Peyer's patch (tissue), 4 donors: ENCODE measurements around the gene TRIM61. TPM values are rescaled to one million over a fixed set of nuclear protein-coding genes. Genes with fewer than 3 reads are reported as not detected.
"Not testable (repeated sequence)": the region's sequence is repeated elsewhere in the genome, so short reads cannot be mapped to it uniquely, and the experiment has no call there.

Experiments
- DNase-seq, 3 donors: peaks; one replicate each; pipeline ENCODE4 v3.0.0-alpha.2; 2017 to 2019
- H3K27ac ChIP-seq, 4 donors: fragments of 200-600 bp; sonication (generic); one replicate each; pipeline ENCODE4 v1.5.1; 2016 to 2019
- H3K27me3 ChIP-seq, 2 donors: fragments of 200-600 bp; sonication (generic); one replicate each; pipeline ENCODE4 v1.5.1; 2019
- H3K36me3 ChIP-seq, 3 donors: fragments of 200-600 bp; sonication (generic); one replicate each; pipeline ENCODE4 v1.5.1; 2016 to 2019
- H3K4me1 ChIP-seq, 4 donors: fragments of 200-600 bp; sonication (generic); one replicate each; pipeline ENCODE4 v1.5.1; 2016 to 2019
- H3K4me3 ChIP-seq, 4 donors: fragments of 200-600 bp; sonication (generic); 1 replicate in 3 of 4; 2 replicates in 1 of 4; pipeline ENCODE4 v1.5.1; 2016 to 2019; ENCODE audit warnings: mild to moderate bottlenecking in 1 of 4
- H3K9me3 ChIP-seq, 4 donors: fragments of 200-600 bp; sonication (generic); one replicate each; pipeline ENCODE4 v1.5.1; 2016 to 2019; ENCODE audit warnings: mild to moderate bottlenecking in 1 of 4
- POLR2A ChIP-seq, 2 donors: fragments of 450-650 bp; IDR thresholded peaks; one replicate each; pipeline ENCODE4 v1.5.1; 2017; ENCODE audit warnings: antibody characterized with exemption in 2 of 2, mild to moderate bottlenecking in 2 of 2, moderate library complexity in 2 of 2
- total RNA-seq, 4 donors: library from RNA; depleted of rRNA; stranded (reverse); fragments of >200 nt; gene quantifications; one replicate each; pipeline ENCODE4 v1.1.0, GENCODE V29; 2016
- TF ChIP-seq, protein P1 (sequence below), 6 experiments: fragments of 450-650 bp in 4 of 6; fragments of 200-600 bp in 2 of 6; sonication (generic) in 1 of 6; IDR thresholded peaks; one replicate each; pipeline ENCODE4 v1.5.1; 2017 to 2019; ENCODE audit warnings: antibody characterized with exemption in 6 of 6, mild to moderate bottlenecking in 3 of 6, moderate library complexity in 1 of 6

TRIM61 gene
- total RNA-seq, 4 donors from 2014 or later = 0.53 to 1.7 TPM; not detected in 2

DNA sequence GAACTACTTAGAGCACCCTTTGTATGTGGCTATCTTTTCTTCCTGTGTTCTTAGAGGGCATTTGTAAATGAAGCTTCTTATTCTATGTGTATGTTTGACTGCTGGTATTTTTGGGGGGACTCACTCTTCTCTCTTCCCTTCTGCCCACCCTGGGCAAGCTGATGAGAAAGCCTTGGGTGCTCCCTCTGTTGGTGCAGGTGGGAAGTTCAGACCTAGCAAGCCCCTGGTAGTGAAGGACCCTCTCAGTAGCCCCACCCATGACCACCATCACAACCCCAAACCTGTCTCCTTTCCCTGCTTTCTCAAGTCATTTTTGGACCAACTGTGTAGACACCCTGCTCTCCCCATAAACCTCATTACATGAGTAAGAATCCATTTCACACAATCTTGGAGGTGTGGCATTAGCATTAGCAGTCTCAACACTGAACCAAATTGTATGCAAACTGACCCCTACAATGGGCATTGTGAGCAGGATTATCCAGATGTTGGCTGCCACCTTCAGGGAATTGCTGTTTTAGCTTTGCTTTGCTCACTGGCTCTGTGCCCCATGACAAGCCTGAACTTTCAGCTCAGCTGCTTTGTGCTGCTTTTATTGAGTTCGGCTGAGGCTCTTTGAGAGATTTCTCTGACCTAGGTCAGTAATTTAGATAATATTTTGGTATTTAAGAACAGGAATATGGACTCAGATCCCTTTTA lies 27.9 kb downstream of the TRIM61 start:
- Histone ChIP-seq H3K36me3 (no peaks in the 10 kb centered on the region), H3K27ac (no peak overlapping the region), H3K9me3 (no peaks in the 10 kb centered on the region), H3K4me1 (no peaks in the 10 kb centered on the region), H3K4me3 (no peak overlapping the region), H3K27me3 (no peaks in the 10 kb centered on the region)
- no peak for TF ChIP-seq POLR2A (IDR thresholded peaks at IDR 0.05)
- TF ChIP-seq, protein P1, sequence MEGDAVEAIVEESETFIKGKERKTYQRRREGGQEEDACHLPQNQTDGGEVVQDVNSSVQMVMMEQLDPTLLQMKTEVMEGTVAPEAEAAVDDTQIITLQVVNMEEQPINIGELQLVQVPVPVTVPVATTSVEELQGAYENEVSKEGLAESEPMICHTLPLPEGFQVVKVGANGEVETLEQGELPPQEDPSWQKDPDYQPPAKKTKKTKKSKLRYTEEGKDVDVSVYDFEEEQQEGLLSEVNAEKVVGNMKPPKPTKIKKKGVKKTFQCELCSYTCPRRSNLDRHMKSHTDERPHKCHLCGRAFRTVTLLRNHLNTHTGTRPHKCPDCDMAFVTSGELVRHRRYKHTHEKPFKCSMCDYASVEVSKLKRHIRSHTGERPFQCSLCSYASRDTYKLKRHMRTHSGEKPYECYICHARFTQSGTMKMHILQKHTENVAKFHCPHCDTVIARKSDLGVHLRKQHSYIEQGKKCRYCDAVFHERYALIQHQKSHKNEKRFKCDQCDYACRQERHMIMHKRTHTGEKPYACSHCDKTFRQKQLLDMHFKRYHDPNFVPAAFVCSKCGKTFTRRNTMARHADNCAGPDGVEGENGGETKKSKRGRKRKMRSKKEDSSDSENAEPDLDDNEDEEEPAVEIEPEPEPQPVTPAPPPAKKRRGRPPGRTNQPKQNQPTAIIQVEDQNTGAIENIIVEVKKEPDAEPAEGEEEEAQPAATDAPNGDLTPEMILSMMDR (IDR thresholded peaks at IDR 0.05) = no peak
- no peak for DNase-seq

DNA sequence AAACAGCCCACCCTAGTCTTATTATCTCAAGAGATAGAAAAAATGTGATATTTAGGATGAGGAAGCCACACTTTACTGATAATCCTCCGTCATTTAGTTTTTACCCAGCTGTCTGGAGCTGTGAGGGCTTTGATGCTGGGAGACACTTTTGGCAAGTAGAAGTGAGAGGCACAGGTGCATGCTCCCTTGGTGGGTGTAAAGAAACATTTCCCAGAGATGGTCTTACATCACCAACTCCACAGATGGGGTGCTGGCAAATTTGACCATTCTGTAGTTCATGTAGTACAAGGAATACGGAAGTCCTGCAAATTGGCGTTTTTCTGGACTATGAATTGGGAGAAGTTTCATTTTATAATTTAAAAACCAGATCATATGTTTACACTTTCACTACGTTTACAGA lies 28.5 kb downstream of the TRIM61 start:
- DNase-seq = no peak
- no peak overlapping the region for H3K27ac ChIP-seq
- H3K4me1 ChIP-seq = no peaks in the 10 kb centered on the region
- no peaks in the 10 kb centered on the region for H3K27me3 ChIP-seq
- H3K4me3 ChIP-seq = no peak overlapping the region
- H3K9me3 ChIP-seq = no peaks in the 10 kb centered on the region
- TF ChIP-seq, protein P1 (IDR thresholded peaks at IDR 0.05) = no peak
- no peak for TF ChIP-seq POLR2A (IDR thresholded peaks at IDR 0.05)
- no peaks in the 10 kb centered on the region for H3K36me3 ChIP-seq

DNA sequence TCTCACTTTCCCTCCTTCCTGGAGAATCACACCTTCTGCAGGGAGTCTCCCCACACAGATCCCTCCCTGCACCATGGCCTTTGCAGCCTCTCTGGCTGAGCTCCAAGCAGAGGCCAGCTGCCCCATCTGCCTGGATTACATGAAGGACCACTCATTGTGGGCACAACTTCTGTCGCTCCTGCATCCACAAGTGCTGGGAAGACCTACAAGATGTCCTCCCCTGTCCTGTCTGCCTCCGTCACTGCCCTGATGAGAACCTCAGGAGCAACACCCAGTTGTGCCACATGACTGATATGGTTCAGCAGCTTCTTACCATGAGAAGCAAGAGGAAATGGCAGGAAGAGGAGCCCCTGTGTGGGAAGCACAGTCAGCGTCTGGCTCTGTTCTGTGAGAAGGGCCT lies 29.5 kb downstream of the TRIM61 start:
- H3K4me3 ChIP-seq, H3K27ac ChIP-seq, H3K36me3 ChIP-seq, H3K9me3 ChIP-seq, DNase-seq, H3K4me1 ChIP-seq, H3K27me3 ChIP-seq: not testable (repeated sequence)

DNA sequence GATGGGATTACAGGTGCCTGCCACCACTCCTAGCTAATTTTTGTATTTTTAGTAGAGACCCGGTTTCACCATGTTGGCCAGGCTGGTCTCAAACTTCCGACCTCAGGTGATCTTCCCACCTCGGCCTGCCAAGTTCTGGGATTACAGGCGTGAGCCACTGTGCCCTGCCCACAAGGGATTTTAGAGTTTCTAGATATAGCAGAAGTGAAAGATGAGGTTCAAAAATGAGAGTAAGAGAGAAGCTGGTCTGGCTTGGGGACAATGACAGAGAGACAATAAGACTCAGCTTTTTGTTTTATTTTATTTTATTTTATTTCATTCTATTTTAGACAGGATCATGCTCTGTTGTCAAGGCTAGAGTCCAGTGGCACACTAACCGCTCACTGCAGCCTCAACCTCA lies 30.6 kb downstream of the TRIM61 start:
- DNase-seq = no peak
- H3K9me3 ChIP-seq = no peaks in the 10 kb centered on the region
- TF ChIP-seq, protein P1 (IDR thresholded peaks at IDR 0.05) = no peak
- TF ChIP-seq POLR2A (IDR thresholded peaks at IDR 0.05) = no peak
- H3K27ac ChIP-seq = no peak overlapping the region
- H3K27me3 ChIP-seq = no peaks in the 10 kb centered on the region
- no peaks in the 10 kb centered on the region for H3K4me1 ChIP-seq
- no peak overlapping the region for H3K4me3 ChIP-seq
- no peaks in the 10 kb centered on the region for H3K36me3 ChIP-seq

DNA sequence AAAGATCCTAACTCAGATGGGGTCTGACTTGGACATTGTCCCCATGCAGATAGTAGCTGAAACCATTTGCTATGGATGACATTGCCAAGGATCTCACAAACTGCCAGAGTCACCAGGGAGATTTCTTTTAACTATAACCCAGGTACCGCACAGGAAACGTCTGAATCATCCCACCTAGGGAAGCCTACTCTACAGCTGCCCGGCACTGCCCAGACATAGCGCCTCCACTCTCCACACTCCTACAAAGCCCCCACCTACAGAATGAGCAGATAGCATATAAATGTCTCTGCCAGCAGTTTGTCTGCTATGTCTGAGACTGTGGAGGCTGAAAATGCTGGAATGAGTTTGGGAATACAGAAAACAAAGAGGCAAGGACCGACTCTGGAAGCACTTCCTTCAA lies 32.3 kb downstream of the TRIM61 start:
- no peak for DNase-seq
- H3K9me3 ChIP-seq = no peaks in the 10 kb centered on the region
- H3K4me1 ChIP-seq = no peaks in the 10 kb centered on the region
- no peak overlapping the region for H3K4me3 ChIP-seq
- no peaks in the 10 kb centered on the region for H3K27me3 ChIP-seq
- TF ChIP-seq, protein P1 (IDR thresholded peaks at IDR 0.05) = no peak
- TF ChIP-seq POLR2A (IDR thresholded peaks at IDR 0.05) = no peak
- H3K36me3 ChIP-seq = no peaks in the 10 kb centered on the region
- no peak overlapping the region for H3K27ac ChIP-seq

DNA sequence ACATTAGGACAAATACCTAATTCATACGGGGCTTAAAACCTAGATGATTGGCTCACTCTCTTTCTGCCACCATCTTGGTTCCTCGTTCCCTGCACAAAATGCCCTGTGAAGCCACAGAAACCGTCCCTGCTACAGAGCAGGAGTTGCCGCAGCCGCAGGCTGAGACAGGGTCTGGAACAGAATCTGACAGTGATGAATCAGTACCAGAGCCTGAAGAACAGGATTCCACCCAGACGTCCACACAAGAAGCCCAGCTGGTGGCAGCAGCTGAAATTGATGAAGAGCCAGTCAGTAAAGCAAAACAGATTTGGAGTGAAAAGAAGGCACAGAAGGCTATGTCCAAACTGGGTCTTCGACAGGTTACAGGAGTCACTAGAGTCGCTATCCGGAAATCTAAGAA lies 34.3 kb downstream of the TRIM61 start:
- no peaks in the 10 kb centered on the region for H3K36me3 ChIP-seq
- DNase-seq = no peak
- H3K27me3 ChIP-seq = no peaks in the 10 kb centered on the region
- no peak overlapping the region for H3K4me3 ChIP-seq
- TF ChIP-seq, protein P1 (IDR thresholded peaks at IDR 0.05) = no peak
- no peak for TF ChIP-seq POLR2A (IDR thresholded peaks at IDR 0.05)
- no peaks in the 10 kb centered on the region for H3K4me1 ChIP-seq
- H3K9me3 ChIP-seq = no peaks in the 10 kb centered on the region
- H3K27ac ChIP-seq = no peak overlapping the region
